ENCODE measurements around the gene CD101. TPM values are rescaled to one million over a fixed set of nuclear protein-coding genes. Genes with fewer than 3 reads are reported as not detected.

CD101 gene
- total and polyA plus RNA-seq, 2 of the 8 experiments (the other 6 are each of a cell fraction or from before 2014, with no cell fraction given), result 1.1 to 1.2 TPM

GRCh38 chr1:117001254-117001927, at the start of gene CD101 (continued):
- no peak for TF ChIP-seq HDAC2 (IDR thresholded peaks at IDR 0.05; ENCODE audit: borderline replicate concordance in 1 of 2, low read depth in 2 of 2, low read length in 2 of 2)
- TF ChIP-seq CHD1 (IDR thresholded peaks at IDR 0.05; ENCODE audit: low read depth, low read length), result no peak
- no peak for TF ChIP-seq KDM4A (IDR thresholded peaks at IDR 0.05; ENCODE audit: low read depth, low read length, severe bottlenecking)
